HepG2 (cell line): ENCODE data around the gene CPVL. TPM values are rescaled to one million over a fixed set of nuclear protein-coding genes. Genes with fewer than 3 reads are reported as not detected.

Experiments
- AGO1 ChIP-seq: fragments of 200-400 bp; formaldehyde crosslinking; IDR thresholded peaks from 2 replicates; pipeline ENCODE4 v1.6.1; 2017; ENCODE audit warnings: mild to moderate bottlenecking, low read depth, low read length, moderate library complexity; ENCODE audit not compliant: poor library complexity, severe bottlenecking
- ATRX ChIP-seq: sonication (generic); formaldehyde crosslinking; IDR thresholded peaks from 2 replicates; pipeline ENCODE4 v1.4.0; 2020; ENCODE audit warnings: missing genetic modification reagents, borderline replicate concordance
- BORCS8-MEF2B ChIP-seq: sonication (generic); formaldehyde crosslinking; IDR thresholded peaks from 2 replicates; pipeline ENCODE4 v1.8.0; 2022; ENCODE audit warnings: mild to moderate bottlenecking, missing genetic modification reagents
- CAMTA2 ChIP-seq: sonication (generic); formaldehyde crosslinking; IDR thresholded peaks from 2 replicates; pipeline ENCODE4 v1.4.0; 2020; ENCODE audit warnings: mild to moderate bottlenecking, missing genetic modification reagents, borderline replicate concordance
- CC2D1A ChIP-seq: sonication (generic); formaldehyde crosslinking; IDR thresholded peaks from 2 replicates; pipeline ENCODE4 v1.8.1; 2023; ENCODE audit warnings: mild to moderate bottlenecking, missing genetic modification reagents
- CCAR2 ChIP-seq: fragments of 200-400 bp; formaldehyde crosslinking; optimal IDR thresholded peaks from 2 replicates; pipeline ENCODE3; 2018; ENCODE audit warnings: low read depth, mild to moderate bottlenecking, low read length, moderate library complexity
- MAFG ChIP-seq: sonication (generic); formaldehyde crosslinking; IDR thresholded peaks from 2 replicates; pipeline ENCODE4 v1.5.1; 2020; ENCODE audit warnings: mild to moderate bottlenecking, missing genetic modification reagents
- MIXL1 ChIP-seq: IDR thresholded peaks from 2 replicates; pipeline ENCODE4 v1.6.1; 2016
- MXD4 ChIP-seq: IDR thresholded peaks from 2 replicates; pipeline ENCODE4 v1.6.1; 2016; ENCODE audit warnings: mild to moderate bottlenecking, missing biosample characterization, missing genetic modification reagents
- NCOA2 ChIP-seq: sonication (generic); formaldehyde crosslinking; IDR thresholded peaks from 2 replicates; pipeline ENCODE4 v1.8.0; 2022; ENCODE audit warnings: inconsistent platforms
- NFATC3 ChIP-seq: sonication (generic); formaldehyde crosslinking; IDR thresholded peaks from 2 replicates; pipeline ENCODE4 v1.5.1; 2020; ENCODE audit warnings: mild to moderate bottlenecking, missing genetic modification reagents
- NFYC ChIP-seq: IDR thresholded peaks from 2 replicates; pipeline ENCODE4 v1.6.1; 2016; ENCODE audit warnings: missing genetic modification reagents, missing compliant biosample characterization
- PCBP2 ChIP-seq: fragments of 200-400 bp; formaldehyde crosslinking; optimal IDR thresholded peaks from 2 replicates; pipeline ENCODE3; 2018; ENCODE audit warnings: low read length, low read depth; ENCODE audit not compliant: poor library complexity, severe bottlenecking
- SMARCC2 ChIP-seq: fragments of 450-650 bp; IDR thresholded peaks from 2 replicates; pipeline ENCODE4 v1.6.1; 2017; ENCODE audit warnings: antibody characterized with exemption, mild to moderate bottlenecking
- ZNF30 ChIP-seq: sonication (generic); formaldehyde crosslinking; IDR thresholded peaks from 2 replicates; pipeline ENCODE4 v1.5.0; 2020; ENCODE audit warnings: mild to moderate bottlenecking, missing genetic modification reagents
- ZNF354B ChIP-seq: sonication (generic); formaldehyde crosslinking; IDR thresholded peaks from 2 replicates; pipeline ENCODE4 v1.8.0; 2022; ENCODE audit warnings: mild to moderate bottlenecking, missing genetic modification reagents
- ZNF383 ChIP-seq: sonication (generic); formaldehyde crosslinking; IDR thresholded peaks from 2 replicates; pipeline ENCODE4 v1.4.0; 2020; ENCODE audit warnings: missing genetic modification reagents, mild to moderate bottlenecking, borderline replicate concordance
- ZSCAN29 ChIP-seq: sonication (generic); formaldehyde crosslinking; conservative IDR thresholded peaks from 2 replicates; pipeline ENCODE4 v1.4.0; 2020; ENCODE audit warnings: mild to moderate bottlenecking, missing genetic modification reagents
- polyA plus RNA-seq, 8 experiments: library from polyadenylated mRNA; depleted of rRNA in 3 of 8; stranded (reverse) in 7 of 8; unstranded in 1 of 8; fragments of >200 nt; fragmentation: Illumina TruSeq in 4 of 8; extraction: Trizol in 4 of 8; gene quantifications; 2 replicates each; pipeline versions ENCODE4 v1.2.1 to v1.2.3, GENCODE V29; 2011 to 2016; ENCODE audit warnings: low read depth in 4 of 8, missing spikeins in 1 of 8, mixed read lengths in 1 of 8; ENCODE audit not compliant: insufficient read depth in 1 of 8
- total RNA-seq, 5 experiments: library from RNA; depleted of rRNA; stranded (reverse); fragments of >200 nt; fragmentation: Illumina TruSeq; extraction: Trizol; gene quantifications; 2 replicates each; pipeline ENCODE4 v1.2.3, GENCODE V29; 2016; ENCODE audit warnings: low read depth in 1 of 5
- TF ChIP-seq, protein P1 (sequence below): sonication (generic); formaldehyde crosslinking; IDR thresholded peaks from 2 replicates; pipeline ENCODE4 v1.5.1; 2020; ENCODE audit warnings: mild to moderate bottlenecking, missing genetic modification reagents, moderate library complexity
- TF ChIP-seq, protein P2 (sequence below): sonication (generic); formaldehyde crosslinking; IDR thresholded peaks from 2 replicates; pipeline ENCODE4 v1.4.0; 2020; ENCODE audit warnings: missing genetic modification reagents, mild to moderate bottlenecking, borderline replicate concordance
- TF ChIP-seq, protein P3 (sequence below): sonication (generic); formaldehyde crosslinking; IDR thresholded peaks from 2 replicates; pipeline ENCODE4 v1.8.0; 2022; ENCODE audit warnings: mild to moderate bottlenecking, missing genetic modification reagents; ENCODE audit not compliant: insufficient replicate concordance
- TF ChIP-seq, protein P4 (sequence below): sonication (generic); formaldehyde crosslinking; IDR thresholded peaks from 2 replicates; pipeline ENCODE4; 2020; ENCODE audit warnings: missing genetic modification reagents, mild to moderate bottlenecking, borderline replicate concordance

Gene CPVL
- total and polyA plus RNA-seq, 2 of the 13 experiments (the other 11 are each of a cell fraction or from before 2014, with no cell fraction given) = 59.2 to 294 TPM

DNA sequence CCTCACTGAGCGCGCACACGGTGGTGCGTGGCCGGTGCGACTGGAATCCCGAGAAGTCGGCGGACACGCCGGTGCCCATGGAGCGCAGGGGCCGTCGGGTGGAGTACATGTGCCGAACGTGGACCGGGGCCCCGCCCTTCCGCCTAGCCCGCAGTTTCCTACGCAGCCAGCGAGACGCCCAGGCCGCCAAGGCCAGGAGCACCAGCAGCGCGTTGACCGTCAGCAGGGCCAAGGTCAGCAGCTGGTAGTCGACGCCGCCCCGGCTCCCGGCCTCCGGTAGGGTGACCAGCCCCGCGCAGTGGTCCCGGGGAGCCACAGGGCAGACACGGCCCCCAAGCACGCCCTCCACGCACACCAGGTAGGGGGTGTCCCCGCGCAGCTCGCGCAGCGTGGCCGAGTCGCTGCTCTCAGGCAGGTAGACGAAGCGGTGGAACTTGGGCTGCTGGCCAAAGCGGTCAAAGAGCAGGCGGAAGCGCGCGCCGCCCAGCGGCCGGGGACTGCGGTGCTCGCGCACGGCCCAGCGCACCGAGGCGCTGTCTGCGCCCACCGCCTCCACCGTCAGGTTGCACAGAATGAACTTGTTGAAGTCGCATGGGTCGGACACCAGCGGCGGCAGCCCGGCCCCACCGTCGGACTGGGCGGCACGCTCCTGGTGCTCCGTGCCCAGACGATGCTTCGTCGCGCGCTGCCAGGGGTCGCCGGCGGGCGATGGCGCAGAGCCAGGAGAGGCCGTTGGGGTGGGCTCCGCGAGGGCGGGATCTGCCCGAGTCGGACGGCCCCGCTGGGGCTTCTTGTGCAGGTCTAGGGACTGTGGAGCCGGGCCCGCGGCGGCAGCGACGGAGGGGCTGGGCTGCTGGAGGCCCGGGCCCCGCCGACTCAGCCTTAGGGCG, 190.4 kb downstream of the CPVL start (continued):
- TF ChIP-seq CAMTA2 (CRISPR knock-in tag) = no peak
- peak; percentile 63 for TF ChIP-seq NCOA2
- TF ChIP-seq PCBP2 = no peak
- TF ChIP-seq AGO1 = peak; percentile 72
- peak; percentile 82; the same call in 1 of the 2 replicates for TF ChIP-seq ZNF383 (CRISPR knock-in tag)
- TF ChIP-seq MAFG (CRISPR knock-in tag) = no peak
- no peak for TF ChIP-seq NFATC3
- TF ChIP-seq ZNF30 (CRISPR knock-in tag) = peak; percentile 95
- TF ChIP-seq, protein P1, sequence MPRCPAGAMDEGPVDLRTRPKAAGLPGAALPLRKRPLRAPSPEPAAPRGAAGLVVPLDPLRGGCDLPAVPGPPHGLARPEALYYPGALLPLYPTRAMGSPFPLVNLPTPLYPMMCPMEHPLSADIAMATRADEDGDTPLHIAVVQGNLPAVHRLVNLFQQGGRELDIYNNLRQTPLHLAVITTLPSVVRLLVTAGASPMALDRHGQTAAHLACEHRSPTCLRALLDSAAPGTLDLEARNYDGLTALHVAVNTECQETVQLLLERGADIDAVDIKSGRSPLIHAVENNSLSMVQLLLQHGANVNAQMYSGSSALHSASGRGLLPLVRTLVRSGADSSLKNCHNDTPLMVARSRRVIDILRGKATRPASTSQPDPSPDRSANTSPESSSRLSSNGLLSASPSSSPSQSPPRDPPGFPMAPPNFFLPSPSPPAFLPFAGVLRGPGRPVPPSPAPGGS (CRISPR knock-in tag) = no peak; the same call in none of the 2 replicates
- TF ChIP-seq ZSCAN29 = peak; percentile 92; the same call in 1 of the 2 replicates
- peak; percentile 96 for TF ChIP-seq BORCS8-MEF2B (CRISPR knock-in tag)
- TF ChIP-seq CC2D1A = peak; percentile 56; the same call in 1 of the 2 replicates
- no peak for TF ChIP-seq ATRX (CRISPR knock-in tag)
- TF ChIP-seq, protein P2, sequence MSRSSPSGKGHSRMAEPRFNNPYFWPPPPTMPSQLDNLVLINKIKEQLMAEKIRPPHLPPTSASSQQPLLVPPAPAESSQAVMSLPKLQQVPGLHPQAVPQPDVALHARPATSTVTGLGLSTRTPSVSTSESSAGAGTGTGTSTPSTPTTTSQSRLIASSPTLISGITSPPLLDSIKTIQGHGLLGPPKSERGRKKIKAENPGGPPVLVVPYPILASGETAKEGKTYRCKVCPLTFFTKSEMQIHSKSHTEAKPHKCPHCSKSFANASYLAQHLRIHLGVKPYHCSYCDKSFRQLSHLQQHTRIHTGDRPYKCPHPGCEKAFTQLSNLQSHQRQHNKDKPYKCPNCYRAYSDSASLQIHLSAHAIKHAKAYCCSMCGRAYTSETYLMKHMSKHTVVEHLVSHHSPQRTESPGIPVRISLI (CRISPR knock-in tag) = peak; percentile 74; the same call in 1 of the 2 replicates
- TF ChIP-seq MIXL1 (CRISPR knock-in tag) = peak; percentile 54; the same call in 1 of the 2 replicates
- 0 out of 2 replicates have a peak, but pooled peaks have one; percentile 13 for TF ChIP-seq NFYC (CRISPR knock-in tag)
- TF ChIP-seq, protein P3, sequence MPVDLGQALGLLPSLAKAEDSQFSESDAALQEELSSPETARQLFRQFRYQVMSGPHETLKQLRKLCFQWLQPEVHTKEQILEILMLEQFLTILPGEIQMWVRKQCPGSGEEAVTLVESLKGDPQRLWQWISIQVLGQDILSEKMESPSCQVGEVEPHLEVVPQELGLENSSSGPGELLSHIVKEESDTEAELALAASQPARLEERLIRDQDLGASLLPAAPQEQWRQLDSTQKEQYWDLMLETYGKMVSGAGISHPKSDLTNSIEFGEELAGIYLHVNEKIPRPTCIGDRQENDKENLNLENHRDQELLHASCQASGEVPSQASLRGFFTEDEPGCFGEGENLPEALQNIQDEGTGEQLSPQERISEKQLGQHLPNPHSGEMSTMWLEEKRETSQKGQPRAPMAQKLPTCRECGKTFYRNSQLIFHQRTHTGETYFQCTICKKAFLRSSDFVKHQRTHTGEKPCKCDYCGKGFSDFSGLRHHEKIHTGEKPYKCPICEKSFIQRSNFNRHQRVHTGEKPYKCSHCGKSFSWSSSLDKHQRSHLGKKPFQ (CRISPR knock-in tag) = peak; percentile 67
- TF ChIP-seq MXD4 = peak; percentile 94
- no peak for TF ChIP-seq SMARCC2
- no peak for TF ChIP-seq CCAR2
- TF ChIP-seq, protein P4, sequence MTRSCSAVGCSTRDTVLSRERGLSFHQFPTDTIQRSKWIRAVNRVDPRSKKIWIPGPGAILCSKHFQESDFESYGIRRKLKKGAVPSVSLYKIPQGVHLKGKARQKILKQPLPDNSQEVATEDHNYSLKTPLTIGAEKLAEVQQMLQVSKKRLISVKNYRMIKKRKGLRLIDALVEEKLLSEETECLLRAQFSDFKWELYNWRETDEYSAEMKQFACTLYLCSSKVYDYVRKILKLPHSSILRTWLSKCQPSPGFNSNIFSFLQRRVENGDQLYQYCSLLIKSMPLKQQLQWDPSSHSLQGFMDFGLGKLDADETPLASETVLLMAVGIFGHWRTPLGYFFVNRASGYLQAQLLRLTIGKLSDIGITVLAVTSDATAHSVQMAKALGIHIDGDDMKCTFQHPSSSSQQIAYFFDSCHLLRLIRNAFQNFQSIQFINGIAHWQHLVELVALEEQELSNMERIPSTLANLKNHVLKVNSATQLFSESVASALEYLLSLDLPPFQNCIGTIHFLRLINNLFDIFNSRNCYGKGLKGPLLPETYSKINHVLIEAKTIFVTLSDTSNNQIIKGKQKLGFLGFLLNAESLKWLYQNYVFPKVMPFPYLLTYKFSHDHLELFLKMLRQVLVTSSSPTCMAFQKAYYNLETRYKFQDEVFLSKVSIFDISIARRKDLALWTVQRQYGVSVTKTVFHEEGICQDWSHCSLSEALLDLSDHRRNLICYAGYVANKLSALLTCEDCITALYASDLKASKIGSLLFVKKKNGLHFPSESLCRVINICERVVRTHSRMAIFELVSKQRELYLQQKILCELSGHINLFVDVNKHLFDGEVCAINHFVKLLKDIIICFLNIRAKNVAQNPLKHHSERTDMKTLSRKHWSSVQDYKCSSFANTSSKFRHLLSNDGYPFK (CRISPR knock-in tag) = peak; percentile 72; the same call in 1 of the 2 replicates
- peak; percentile 93; the same call in 1 of the 2 replicates for TF ChIP-seq ZNF354B (CRISPR knock-in tag)
